IMR-90 (cell line): ENCODE results near the gene FOXK1. TPM values are rescaled to one million over a fixed set of nuclear protein-coding genes. Genes with fewer than 3 reads are reported as not detected.

Experiments used
- ATAC-seq: fragments of 200-7000 bp; cut with Tn5 transposase; 2 replicates; pipeline ENCODE4 v1.9.1; 2020; ENCODE audit warnings: low read depth, mild to moderate bottlenecking, moderate library complexity
- BruUV-seq: library from RNA; stranded (reverse); fragments of 400-500 nt; replicated peaks from 2 replicates; lab custom pipeline; 2021; lab: Mats Ljungman, UMichigan
- CTCF ChIA-PET: fragments of 300-600 bp; formaldehyde crosslinking; extraction: SDS; loops from one replicate; lab custom pipeline; 2021; ENCODE audit warnings: antibody characterized with exemption; lab: Yijun Ruan, JAX
- POLR2A ChIA-PET: fragments of 300-600 bp; sonication (Branson Sonifier 250); formaldehyde crosslinking; loops from one replicate; lab custom pipeline; 2022; ENCODE audit warnings: antibody characterized with exemption; ENCODE audit not compliant: unreplicated experiment; lab: Charles Lee
- DNase-seq: peaks from one replicate; pipeline ENCODE4 v3.0.0; 2013
- H2AFZ ChIP-seq: replicated peaks from 2 replicates; pipeline ENCODE3; 2013; ENCODE audit warnings: low read length, mild to moderate bottlenecking; ENCODE audit not compliant: poor library complexity
- H2AK5ac ChIP-seq: 2 replicates; pipeline ENCODE4 v1.6.1; 2013; ENCODE audit warnings: low read depth, low read length, inconsistent platforms
- H2AK9ac ChIP-seq: replicated peaks from 2 replicates; pipeline ENCODE3; 2013; ENCODE audit warnings: mild to moderate bottlenecking, low read depth, low read length, moderate library complexity; ENCODE audit not compliant: poor library complexity
- H2BK120ac ChIP-seq: 2 replicates; pipeline ENCODE4 v1.6.1; 2013; ENCODE audit warnings: low read depth, low read length, inconsistent platforms
- H2BK15ac ChIP-seq: 3 replicates; pipeline ENCODE4 v1.6.1; 2013; ENCODE audit warnings: low read depth, low read length, inconsistent platforms
- H2BK20ac ChIP-seq: 2 replicates; pipeline ENCODE4 v1.6.1; 2013; ENCODE audit warnings: low read depth, mild to moderate bottlenecking, inconsistent platforms, low read length, moderate library complexity
- H2BK5ac ChIP-seq: 2 replicates; pipeline ENCODE4 v1.6.1; 2013; ENCODE audit warnings: mild to moderate bottlenecking, low read depth, low read length, inconsistent platforms; ENCODE audit not compliant: poor library complexity, severe bottlenecking
- H3K14ac ChIP-seq: replicated peaks from 2 replicates; pipeline ENCODE4 v1.6.1; 2013; ENCODE audit warnings: low read depth, low read length, inconsistent platforms
- H3K18ac ChIP-seq: 2 replicates; pipeline ENCODE4 v1.6.1; 2013; ENCODE audit warnings: low read depth, low read length, control low read depth
- H3K23ac ChIP-seq: 2 replicates; pipeline ENCODE4 v1.6.1; 2013; ENCODE audit warnings: low read depth, low read length, inconsistent platforms
- H3K27ac ChIP-seq: 2 replicates; pipeline ENCODE4 v1.5.1; 2013; ENCODE audit warnings: mild to moderate bottlenecking, control low read depth, low read length; ENCODE audit not compliant: insufficient read depth
- H3K27me3 ChIP-seq: 2 replicates; pipeline ENCODE4 v1.6.1; 2013; ENCODE audit warnings: low read length; ENCODE audit not compliant: control insufficient read depth, insufficient read depth
- H3K36me3 ChIP-seq: 2 replicates; pipeline ENCODE4 v1.6.1; 2013; ENCODE audit warnings: low read length, mixed read lengths; ENCODE audit not compliant: control insufficient read depth, insufficient read depth
- H3K4ac ChIP-seq: 2 replicates; pipeline ENCODE4 v1.6.1; 2013; ENCODE audit warnings: low read depth, low read length, inconsistent platforms
- H3K4me1 ChIP-seq: 2 replicates; pipeline ENCODE4 v1.6.1; 2013; ENCODE audit warnings: low read length, mixed read lengths; ENCODE audit not compliant: control insufficient read depth, insufficient read depth
- H3K4me2 ChIP-seq: 2 replicates; pipeline ENCODE4 v1.6.1; 2013; ENCODE audit warnings: low read depth, mild to moderate bottlenecking, control low read depth, low read length, moderate library complexity
- H3K4me3 ChIP-seq: 2 replicates; pipeline ENCODE4 v1.5.1; 2013; ENCODE audit warnings: low read depth, mild to moderate bottlenecking, control low read depth, low read length, moderate library complexity; ENCODE audit not compliant: insufficient read depth
- H3K56ac ChIP-seq: 2 replicates; pipeline ENCODE4 v1.6.1; 2013; ENCODE audit warnings: low read length, inconsistent platforms; ENCODE audit not compliant: insufficient read depth; ENCODE audit errors: extremely low read depth
- H3K79me1 ChIP-seq, 2 experiments: 2 replicates each; pipeline ENCODE4 v1.6.1; 2013; ENCODE audit warnings: low read length in 2 of 2, inconsistent platforms in 1 of 2, low read depth in 1 of 2
- H3K9ac ChIP-seq: 2 replicates; pipeline ENCODE4 v1.6.1; 2013; ENCODE audit warnings: low read depth, low read length, control low read depth
- H3K9me1 ChIP-seq: 2 replicates; pipeline ENCODE4 v1.6.1; 2013; ENCODE audit warnings: low read length, inconsistent platforms; ENCODE audit not compliant: insufficient read depth
- H3K9me3 ChIP-seq: 2 replicates; pipeline ENCODE4 v1.6.1; 2013; ENCODE audit warnings: low read length; ENCODE audit not compliant: control insufficient read depth, insufficient read depth
- H4K20me1 ChIP-seq: 2 replicates; pipeline ENCODE4 v1.6.1; 2013; ENCODE audit warnings: low read length, inconsistent platforms; ENCODE audit not compliant: insufficient read depth
- H4K5ac ChIP-seq: 2 replicates; pipeline ENCODE4 v1.6.1; 2013; ENCODE audit warnings: mild to moderate bottlenecking, low read depth, low read length, control low read depth
- H4K8ac ChIP-seq, 2 experiments: 2 replicates each; pipeline ENCODE4 v1.6.1; 2013; ENCODE audit warnings: low read depth in 2 of 2, low read length in 2 of 2, control low read depth in 1 of 2, inconsistent platforms in 1 of 2
- H4K91ac ChIP-seq: 2 replicates; pipeline ENCODE4 v1.6.1; 2013; ENCODE audit warnings: low read depth, low read length, inconsistent platforms; ENCODE audit not compliant: insufficient read depth
- BHLHE40 ChIP-seq: fragments of 150-350 bp; IDR thresholded peaks from 2 replicates; pipeline ENCODE4 v1.6.1; 2016; ENCODE audit warnings: mild to moderate bottlenecking, low read depth, low read length
- CEBPB ChIP-seq: IDR thresholded peaks from 2 replicates; pipeline ENCODE4 v1.6.1; 2012; ENCODE audit warnings: low read depth, low read length, improper control_type of control experiment
- CHD1 ChIP-seq: IDR thresholded peaks from 2 replicates; pipeline ENCODE4 v1.6.1; 2012; ENCODE audit warnings: low read depth, low read length, improper control_type of control experiment
- CTCF ChIP-seq: conservative IDR thresholded peaks from 2 replicates; pipeline ENCODE4 v1.5.1; 2012; ENCODE audit warnings: mild to moderate bottlenecking, low read depth, low read length, improper control_type of control experiment
- NFE2L2 ChIP-seq: fragments of 150-350 bp; IDR thresholded peaks from 2 replicates; pipeline ENCODE4 v1.6.1; 2016; ENCODE audit warnings: low read depth, mild to moderate bottlenecking, low read length
- POLR2A ChIP-seq: IDR thresholded peaks from 2 replicates; pipeline ENCODE4 v1.6.1; 2012; ENCODE audit warnings: mild to moderate bottlenecking, low read depth, low read length
- RAD21 ChIP-seq: IDR thresholded peaks from 2 replicates; pipeline ENCODE4 v1.6.1; 2012; ENCODE audit warnings: low read length, improper control_type of control experiment
- RFX5 ChIP-seq: IDR thresholded peaks from 2 replicates; pipeline ENCODE4 v1.8.0; 2012; ENCODE audit warnings: low read depth, mild to moderate bottlenecking, low read length, moderate library complexity
- SMC3 ChIP-seq: fragments of 150-350 bp; IDR thresholded peaks from 2 replicates; pipeline ENCODE4 v1.6.1; 2016; ENCODE audit warnings: low read depth, mild to moderate bottlenecking, antibody characterized with exemption, low read length, moderate library complexity
- USF2 ChIP-seq: fragments of 150-350 bp; IDR thresholded peaks from 2 replicates; pipeline ENCODE4 v1.6.1; 2017; ENCODE audit warnings: mild to moderate bottlenecking, antibody characterized with exemption, low read length, low read depth
- WGBS, 2 experiments: methylation state at CpG; one replicate each; pipeline versions ENCODE4 v1.1.5 to v1.1.7; 2013; ENCODE audit warnings: missing lambda C conversion rate in 2 of 2; ENCODE audit not compliant: insufficient read length in 1 of 2; ENCODE audit errors: extremely low coverage in 2 of 2; 5-methylcytosine and 5-hydroxymethylcytosine counted together
- dilution Hi-C: fragments of 300-500 bp; cut with HindIII; formaldehyde crosslinking; loops from one replicate; pipeline ENCODE4 v1.14.3; 2018; ENCODE audit warnings: low sequenced_read_pairs; ENCODE audit not compliant: unreplicated experiment
- in situ Hi-C: fragments of 300-500 bp; cut with MboI; formaldehyde crosslinking; loops from 3 replicates; pipeline ENCODE4 v1.14.3; 2019; ENCODE audit warnings: low sequenced_read_pairs, inconsistent platforms, mixed read lengths
- intact Hi-C: fragments of 100-400 bp; cut with micrococcal nuclease; formaldehyde crosslinking; loops from 2 replicates; pipeline ENCODE4 v1.10.0; 2022
- polyA plus RNA-seq, 3 experiments: library from polyadenylated mRNA; depleted of rRNA; stranded (reverse); fragments of >200 nt; gene quantifications; 2 replicates each; pipeline ENCODE4 v1.2.3, GENCODE V29; 2012; ENCODE audit warnings: low replicate concordance in 1 of 3
- total RNA-seq: library from RNA; depleted of rRNA; stranded (reverse); fragments of >200 nt; gene quantifications from 2 replicates; pipeline ENCODE4 v1.2.3, GENCODE V29; 2012

Gene FOXK1
- total and polyA plus RNA-seq, 2 of the 4 experiments (the other 2 are of a cell fraction): 4.3 to 8.8 TPM

- CTCF ChIA-PET: no interaction called here
- H4K91ac ChIP-seq: no peak overlapping the region
- no peak overlapping the region for H3K18ac ChIP-seq
- H2AK9ac ChIP-seq: no peak overlapping the region
- peaks cover 4% of the 10 kb centered on the region in 2 experiments; a peak in 1 of 4 replicates for H3K79me1 ChIP-seq
- no peak overlapping the region for H3K4me3 ChIP-seq
- H2BK20ac ChIP-seq: no peak overlapping the region
- POLR2A ChIA-PET: no interaction called here
- H4K8ac ChIP-seq: no peak overlapping the region
- H2BK5ac ChIP-seq: no peak overlapping the region
- no peak overlapping the region for H2AFZ ChIP-seq
- dilution Hi-C loops (no loop called here), in situ Hi-C loops (no loop called here), intact Hi-C loops (no loop called here)
- H3K56ac ChIP-seq: no peak overlapping the region
- H2BK15ac ChIP-seq: no peak overlapping the region
- no peak overlapping the region for H3K23ac ChIP-seq
- H2BK120ac ChIP-seq: peak overlapping the region; percentile 40; the same call in 1 of the 2 replicates
- H3K14ac ChIP-seq: no peak overlapping the region
- BruUV-seq: no TSS peak
- H3K4me2 ChIP-seq: no peak overlapping the region
- 0 out of 2 replicates have a peak overlapping the region, but pooled peaks have one; percentile 6 for H3K4ac ChIP-seq
- peaks cover 2% of the 10 kb centered on the region; the same call in 1 of the 2 replicates for H3K9me3 ChIP-seq
- H3K27ac ChIP-seq: no peak overlapping the region
- no peak overlapping the region for H3K9ac ChIP-seq
- no peak overlapping the region for H4K5ac ChIP-seq
- H3K27me3 ChIP-seq: no peaks in the 10 kb centered on the region
- H3K9me1 ChIP-seq: 0 out of 2 replicates have a peak, but pooled peaks cover 3% of the 10 kb centered on the region
- DNase-seq: no peak
- H3K36me3 ChIP-seq: no peaks in the 10 kb centered on the region
- no peak for TF ChIP-seq SMC3
- no peak for TF ChIP-seq RAD21
- no peak for TF ChIP-seq BHLHE40
- TF ChIP-seq CEBPB: no peak
- TF ChIP-seq CTCF: no peak
- no peak for TF ChIP-seq POLR2A
- no peak for TF ChIP-seq USF2
- no peak for TF ChIP-seq NFE2L2
- TF ChIP-seq RFX5: no peak
- no peak for TF ChIP-seq CHD1
- H4K20me1 ChIP-seq: no peaks in the 10 kb centered on the region
- H3K4me1 ChIP-seq: peaks cover 10% of the 10 kb centered on the region
- 93% methylated on average over 6 of the region's 17 CpGs; no CpG with 5 or more reads in 1 of the 2 experiments for WGBS, 2 experiments
- ATAC-seq: no peak
- H2AK5ac ChIP-seq: peak overlapping the region; percentile 43; the same call in 1 of the 2 replicates
Observed at GRCh38 chr7:4663239-4664018, 18.7 kb upstream of the FOXK1 start.
